HPDE6-E6E7 (cell line): Measurements from ENCODE around the gene SIN3A.
"Not testable (repeated sequence)": the region's sequence is repeated elsewhere in the genome, so short reads cannot be mapped to it uniquely, and the experiment has no call there.

Experiments
- DNase-seq: peaks from one replicate; pipeline ENCODE4 v3.0.0; 2011; ENCODE audit warnings: missing footprints; ENCODE audit errors: extremely low spot score

Gene SIN3A

DNA sequence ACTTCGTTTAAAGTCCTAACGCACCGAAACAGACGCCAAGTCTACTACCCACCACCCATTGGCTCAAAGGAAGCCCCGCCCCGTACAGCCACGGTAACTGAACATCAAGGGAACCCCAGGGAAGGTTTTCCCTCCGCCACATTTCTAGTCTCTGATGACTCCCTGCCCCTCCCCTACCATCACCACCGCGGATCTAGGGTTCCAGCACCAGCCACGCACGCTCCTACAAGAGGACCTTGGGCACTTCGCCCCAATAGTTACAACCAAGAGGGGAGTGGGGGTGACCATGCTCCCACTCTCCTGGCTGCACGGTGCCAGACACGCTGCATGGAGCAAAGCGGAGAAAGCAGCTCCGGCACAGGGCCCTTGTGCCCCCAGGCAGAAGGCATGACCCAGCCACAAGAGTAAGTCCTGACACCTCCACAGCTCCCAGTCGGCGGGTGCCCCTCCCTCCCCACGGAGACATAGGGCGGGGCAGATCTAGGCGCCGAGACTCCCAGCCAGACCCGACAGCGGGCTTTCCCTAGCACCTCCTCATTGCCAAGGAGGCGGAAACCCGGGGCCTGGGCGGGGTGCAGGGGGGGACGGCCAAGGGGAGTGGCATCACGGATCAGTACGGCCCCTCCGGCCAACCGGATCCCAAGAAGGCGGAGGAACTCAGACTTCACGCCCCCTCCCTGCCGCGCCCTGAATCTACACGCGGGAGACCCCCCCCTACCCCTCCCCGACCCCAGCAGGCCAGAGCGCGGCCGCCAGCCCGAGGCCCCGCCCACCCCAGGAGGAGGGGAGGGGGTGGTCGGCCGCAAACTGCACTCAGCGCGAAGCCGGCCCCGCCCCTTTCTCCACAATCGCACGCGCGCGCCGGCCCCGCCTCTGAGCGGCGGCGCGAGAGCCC is 936 bp downstream of the SIN3A start:
- DNase-seq = peak; percentile 81

DNA sequence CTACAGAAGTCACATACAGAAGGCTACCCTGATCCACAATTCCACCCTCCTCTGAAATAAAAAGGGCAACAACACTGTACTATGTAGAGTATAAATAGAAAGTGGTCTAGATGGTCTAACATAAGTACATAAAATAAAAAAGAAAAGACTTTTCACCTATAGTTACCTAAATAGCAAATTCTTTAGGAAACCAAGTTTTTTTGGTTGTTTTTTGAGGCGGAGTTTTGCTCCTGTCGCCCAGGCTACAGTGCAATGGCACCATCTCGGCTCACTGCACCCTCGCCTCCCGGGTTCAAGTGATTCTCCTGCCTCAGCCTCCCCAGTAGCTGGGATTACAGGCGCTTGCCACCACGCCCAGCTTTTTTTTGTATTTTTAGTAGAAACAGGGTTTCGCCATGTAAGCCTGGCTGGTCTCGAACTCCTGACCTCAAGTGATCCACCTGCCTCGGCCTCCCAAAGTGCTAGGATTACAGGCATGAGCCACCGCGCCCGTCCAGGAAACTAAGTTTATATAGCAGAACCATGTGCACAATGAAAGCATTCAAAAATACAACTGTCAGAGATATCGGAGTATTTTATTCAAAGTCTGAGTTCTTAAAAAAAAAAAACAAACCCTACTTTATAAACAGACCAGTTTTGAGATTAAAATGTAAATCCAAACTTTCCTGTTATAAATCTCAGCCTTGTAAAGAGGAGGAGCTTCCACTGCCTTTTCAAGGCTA is 1.7 kb downstream of the SIN3A start:
- no peak for DNase-seq

DNA sequence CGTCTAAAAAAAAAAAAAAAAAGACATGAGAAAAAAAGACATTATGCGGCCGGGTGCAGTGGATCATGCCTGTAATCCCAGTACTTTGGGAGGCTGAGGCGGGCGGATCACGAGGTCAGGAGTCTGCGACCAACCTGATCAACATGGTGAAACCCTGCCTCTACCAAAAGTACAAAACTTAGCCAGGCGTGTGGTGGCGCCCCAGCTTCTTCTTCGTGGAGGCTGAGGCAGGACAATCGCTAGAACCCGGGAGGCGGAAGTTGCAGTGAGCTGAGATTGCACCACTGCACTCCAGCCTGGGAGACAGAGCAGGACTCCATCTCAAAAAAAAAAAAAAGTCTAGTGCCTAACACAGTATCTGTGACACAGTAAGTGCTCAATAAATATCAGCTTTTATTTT is 3.3 kb downstream of the SIN3A start:
- not testable (repeated sequence) for DNase-seq

- no peak for DNase-seq
These were observed 5.3 kb downstream of the SIN3A start for GRCh38 chr15:75446151-75446550.

GRCh38 chr15:75445324-75445723 is 6.2 kb downstream of the SIN3A start:
- not testable (repeated sequence) for DNase-seq

GRCh38 chr15:75443972-75444453 is 7.5 kb downstream of the SIN3A start:
- DNase-seq = not testable (repeated sequence)

GRCh38 chr15:75437721-75438120 is 13.8 kb downstream of the SIN3A start:
- DNase-seq = no peak

- no peak for DNase-seq
These were observed 14.6 kb downstream of the SIN3A start for GRCh38 chr15:75436881-75437280.

GRCh38 chr15:75431682-75432081 is 19.8 kb downstream of the SIN3A start:
- DNase-seq = no peak

- DNase-seq = no peak
These were observed 20.2 kb downstream of the SIN3A start for GRCh38 chr15:75431270-75431669.

- no peak for DNase-seq
These were observed 21.2 kb downstream of the SIN3A start for GRCh38 chr15:75430259-75430658.

DNA sequence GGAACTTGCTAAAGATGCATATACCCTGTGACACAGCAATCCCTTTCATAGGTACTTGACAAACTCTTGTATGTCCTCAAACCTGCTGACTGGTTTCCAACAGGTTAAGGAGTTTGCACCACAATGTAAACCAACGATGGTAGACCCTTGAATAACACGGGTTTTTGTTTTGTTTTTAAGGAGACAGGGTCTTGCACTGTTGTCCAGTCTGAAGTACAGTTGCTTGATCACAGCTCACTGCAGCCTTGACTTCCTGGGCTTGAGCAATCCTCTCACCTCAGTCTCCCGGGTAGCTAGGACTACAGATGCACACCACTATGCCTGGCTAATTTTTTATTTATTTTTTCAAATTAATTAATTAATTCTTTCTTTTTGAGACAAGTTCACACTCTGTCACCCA is 23.3 kb downstream of the SIN3A start:
- DNase-seq = no peak

GRCh38 chr15:75425966-75426500 is 25.5 kb downstream of the SIN3A start:
- no peak for DNase-seq

DNA sequence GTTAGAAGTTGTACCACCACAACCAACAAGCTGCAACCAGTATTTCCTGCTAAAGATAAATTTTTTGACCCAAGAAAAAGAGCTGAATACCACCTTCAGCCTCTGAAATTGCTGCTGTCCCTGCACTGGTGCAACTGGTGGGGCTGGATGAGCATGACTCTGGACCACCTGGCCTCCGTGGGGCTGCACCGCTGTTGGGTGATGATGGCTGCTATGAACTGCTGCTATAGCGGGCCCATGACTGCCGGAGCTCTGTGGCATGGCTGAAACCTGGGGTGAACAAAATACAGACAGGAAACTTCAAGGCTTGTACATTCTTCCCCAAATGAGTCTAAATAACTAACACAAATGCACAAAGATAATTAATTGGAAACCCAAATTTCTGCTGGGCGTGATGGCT is 28.9 kb downstream of the SIN3A start:
- no peak for DNase-seq

DNA sequence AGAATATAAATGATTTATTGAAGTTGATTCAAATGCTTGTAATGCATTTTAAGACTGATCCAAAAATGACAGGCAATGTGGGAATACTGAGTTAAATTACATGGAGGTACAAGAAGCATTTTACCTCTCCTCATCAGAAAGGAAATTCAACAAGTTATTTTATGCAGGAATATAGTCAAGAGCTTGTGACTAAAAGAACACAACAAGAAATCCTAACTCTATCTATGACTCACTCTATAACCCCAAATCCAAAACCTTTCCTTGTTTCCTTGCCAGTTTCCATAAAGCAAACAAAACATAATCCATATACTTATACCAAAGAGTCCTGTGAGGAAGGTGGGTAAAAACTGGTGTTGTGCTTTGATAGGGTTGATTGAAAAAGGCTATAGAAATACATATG is 30.8 kb downstream of the SIN3A start:
- no peak for DNase-seq

DNA sequence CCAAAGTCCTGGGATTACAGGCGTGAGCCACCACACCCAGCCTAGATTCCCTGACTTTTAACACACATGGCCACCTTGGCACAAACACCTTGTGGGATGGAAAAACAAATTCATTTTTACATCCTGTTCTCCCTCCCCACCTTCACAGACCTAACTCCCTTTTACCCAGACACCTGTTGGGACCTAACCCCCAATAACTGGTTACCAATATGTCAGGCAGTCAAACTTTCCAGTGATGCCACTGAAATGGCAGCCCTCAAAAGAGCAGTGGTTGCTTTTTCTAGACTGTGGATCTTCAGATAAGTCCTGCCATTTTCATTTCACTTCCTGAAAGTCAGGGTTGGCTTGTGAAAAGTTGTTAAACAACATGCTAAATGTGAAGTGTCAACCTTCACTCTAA is 34.9 kb downstream of the SIN3A start:
- DNase-seq = no peak

GRCh38 chr15:75410196-75410595 is 41.3 kb downstream of the SIN3A start:
- no peak for DNase-seq

GRCh38 chr15:75407083-75407482 is 44.4 kb downstream of the SIN3A start:
- DNase-seq = no peak

DNA sequence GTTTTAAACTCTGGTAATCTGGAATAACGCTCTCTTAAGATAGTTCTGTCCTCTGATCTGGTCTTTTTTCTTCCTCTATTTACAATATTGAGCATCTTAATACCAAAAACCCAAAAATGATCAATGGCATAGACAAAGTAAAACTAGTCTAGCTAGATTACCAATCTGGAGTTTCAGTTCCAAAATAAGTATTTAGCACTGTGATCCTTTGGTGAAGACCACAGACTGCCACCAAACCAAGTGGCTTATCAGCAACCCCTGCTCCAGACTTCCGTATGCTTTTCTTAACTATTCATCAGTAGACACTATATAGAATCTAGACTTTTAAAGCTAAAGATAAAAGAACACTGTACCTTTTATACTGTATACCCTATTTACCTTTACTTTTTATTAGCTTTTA is 47.6 kb downstream of the SIN3A start:
- DNase-seq = no peak

GRCh38 chr15:75397494-75397893 is 54.0 kb downstream of the SIN3A start:
- no peak for DNase-seq

GRCh38 chr15:75389791-75390382 is 61.6 kb downstream of the SIN3A start:
- no peak for DNase-seq

DNA sequence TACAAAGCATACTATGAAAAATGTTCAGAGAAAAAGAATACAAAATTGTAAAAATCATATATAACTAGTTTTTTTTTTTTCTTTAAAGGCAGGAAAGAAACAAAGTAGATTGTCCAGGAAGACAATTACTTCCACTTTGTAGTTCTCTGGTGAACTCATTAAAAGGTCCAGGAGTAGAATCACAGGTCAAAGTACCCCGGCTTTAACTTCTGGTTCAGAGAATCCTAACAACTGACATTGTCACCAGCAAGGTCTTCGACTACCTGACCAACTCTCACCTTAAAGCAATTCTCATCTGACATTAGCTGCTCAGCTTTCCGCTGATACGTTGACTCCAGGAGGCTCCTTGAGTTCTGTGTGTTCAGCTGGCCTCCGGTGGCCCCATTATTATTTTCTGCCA is 67.5 kb downstream of the SIN3A start:
- not testable (repeated sequence) for DNase-seq
